GM12891 (cell line): Measurements from ENCODE around the gene UQCC2.

Source experiments
- PAX5 ChIP-seq: IDR thresholded peaks from 2 replicates; pipeline ENCODE4 v1.6.1; 2011; ENCODE audit warnings: low read length, moderate library complexity, mild to moderate bottlenecking; ENCODE audit not compliant: insufficient read depth, severe bottlenecking
- POLR2A ChIP-seq: IDR thresholded peaks from 2 replicates; pipeline ENCODE4 v1.6.1; 2011; ENCODE audit warnings: low read depth, low read length, control low read depth
- POLR2AphosphoS5 ChIP-seq: IDR thresholded peaks from 2 replicates; pipeline ENCODE4 v1.6.1; 2011; ENCODE audit warnings: low read depth, low read length, control low read depth

- no peak for TF ChIP-seq PAX5
- TF ChIP-seq POLR2A, result no peak
- no peak for TF ChIP-seq POLR2AphosphoS5
Measured at GRCh38 chr6:33667776-33668175, 43.7 kb downstream of the UQCC2 start.
